NCI-H2107 treated with DMSO at 0.1 percent for 48 hours (cell line): ENCODE data around the gene GLI1.
A peak's percentile ranks its signal among the peaks of the same experiment; 100 is the strongest.
"Not testable (repeated sequence)": the region's sequence is repeated elsewhere in the genome, so short reads cannot be mapped to it uniquely, and the experiment has no call there.

Source experiments
- DNase-seq: peaks from one replicate; lab custom pipeline; 2025; ENCODE audit not compliant: unreplicated experiment; lab: John Stamatoyannopoulos, UW

GLI1 gene

DNA sequence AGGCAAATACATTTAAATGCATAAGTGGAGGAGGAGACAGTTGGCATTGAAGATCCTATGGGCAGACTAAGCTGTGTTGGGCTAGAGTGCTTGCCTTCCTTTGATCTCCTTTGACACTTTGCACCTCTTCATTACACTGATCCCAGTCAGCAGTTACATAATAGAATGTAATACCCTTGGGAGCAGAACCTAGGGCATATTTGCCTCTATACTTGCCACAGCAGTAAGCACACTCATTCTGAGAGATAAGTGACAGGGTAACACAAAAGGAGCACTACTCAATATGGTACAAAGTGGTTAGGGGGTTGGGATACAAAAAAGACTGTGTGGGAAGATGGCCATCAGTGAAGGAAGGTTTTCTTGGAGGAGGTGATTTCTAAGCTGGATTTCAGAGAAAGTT lies 37.2 kb downstream of the GLI1 start:
- DNase-seq, result peak; percentile 85

DNA sequence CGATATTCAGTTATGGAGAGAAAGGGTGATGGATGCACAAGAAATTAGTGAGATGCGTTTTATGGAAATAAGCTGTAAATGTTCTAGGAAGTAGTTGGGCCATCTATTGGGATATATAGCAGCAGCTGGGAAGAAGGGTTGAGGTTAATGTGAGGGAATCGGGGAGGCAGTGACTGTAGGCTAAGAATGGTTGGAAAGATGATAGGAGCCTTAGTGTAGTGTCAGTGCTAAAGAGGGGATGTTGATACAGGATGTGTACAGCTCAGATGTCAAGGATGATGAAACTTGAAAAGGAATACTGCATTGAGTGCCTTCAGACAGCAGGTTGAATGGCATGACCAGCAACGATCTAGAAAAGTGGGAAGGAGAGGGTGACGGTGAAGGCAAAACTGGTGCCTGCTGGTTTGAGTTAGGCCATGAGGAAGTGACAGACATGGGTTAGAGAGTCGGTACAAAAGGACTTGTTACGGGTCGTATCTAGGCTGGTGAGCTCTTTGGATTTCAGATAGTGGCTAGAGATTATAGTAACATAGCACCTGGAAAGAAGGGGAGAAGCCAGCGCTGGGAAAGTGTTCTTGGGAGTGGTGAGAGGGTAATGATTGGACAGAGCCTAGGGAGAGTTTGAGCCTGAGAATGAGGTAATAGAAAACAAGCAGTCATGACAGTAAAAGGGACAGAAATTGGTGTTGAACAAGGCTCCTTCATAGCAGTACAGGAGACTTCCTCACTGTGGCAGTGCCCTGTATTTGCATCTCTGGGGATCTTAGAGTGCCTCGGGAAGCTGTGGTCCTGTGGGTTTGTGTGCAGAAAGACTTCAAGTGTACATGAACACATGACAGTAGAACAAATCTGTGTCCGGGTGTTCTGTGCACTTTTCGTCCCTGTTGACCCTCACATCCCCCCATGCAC lies 37.9 kb downstream of the GLI1 start:
- peak; percentile 53 for DNase-seq

DNA sequence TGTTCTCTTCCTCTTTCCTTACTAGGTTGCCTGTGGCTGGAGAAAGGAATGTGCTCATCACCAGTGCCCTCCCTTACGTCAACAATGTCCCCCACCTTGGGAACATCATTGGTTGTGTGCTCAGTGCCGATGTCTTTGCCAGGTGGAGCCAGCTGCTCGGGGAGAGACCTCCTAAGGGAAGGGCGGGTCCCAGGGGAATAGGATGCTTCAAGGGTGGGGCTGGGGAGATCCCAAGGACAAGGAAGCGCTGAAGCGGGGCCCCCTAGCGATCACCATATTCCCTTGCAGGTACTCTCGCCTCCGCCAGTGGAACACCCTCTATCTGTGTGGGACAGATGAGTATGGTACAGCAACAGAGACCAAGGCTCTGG lies 38.5 kb downstream of the GLI1 start:
- DNase-seq, result no peak

DNA sequence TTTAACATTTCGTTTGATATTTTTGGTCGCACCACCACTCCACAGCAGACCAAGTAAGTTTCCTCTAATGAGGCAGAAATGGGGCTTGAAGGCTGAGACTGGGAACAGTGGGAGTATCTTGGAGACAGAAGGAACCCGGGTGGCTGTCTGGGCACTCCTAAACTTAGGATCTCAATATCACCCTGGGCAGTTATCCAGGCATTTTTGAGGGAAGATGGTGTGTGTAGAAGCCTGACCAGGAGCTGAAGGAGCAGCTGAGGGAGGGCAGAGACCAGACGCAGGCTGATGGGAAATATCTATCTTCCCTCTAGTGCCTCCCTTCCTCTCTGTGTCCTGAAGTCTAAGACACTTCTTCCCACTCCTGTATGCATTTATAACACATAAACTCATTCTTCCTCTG lies 39.0 kb downstream of the GLI1 start:
- DNase-seq, result no peak

DNA sequence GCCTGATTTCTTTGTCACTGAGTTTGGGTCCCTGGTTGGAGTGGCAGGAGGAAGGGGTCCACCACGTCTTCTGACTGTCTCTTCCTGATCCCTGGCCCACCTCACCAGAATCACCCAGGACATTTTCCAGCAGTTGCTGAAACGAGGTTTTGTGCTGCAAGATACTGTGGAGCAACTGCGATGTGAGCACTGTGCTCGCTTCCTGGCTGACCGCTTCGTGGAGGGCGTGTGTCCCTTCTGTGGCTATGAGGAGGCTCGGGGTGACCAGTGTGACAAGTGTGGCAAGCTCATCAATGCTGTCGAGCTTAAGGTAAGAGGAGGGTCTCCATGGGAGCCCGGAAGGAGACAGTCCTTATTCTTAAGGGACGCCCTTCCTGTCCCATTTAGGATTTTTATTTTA lies 40.6 kb downstream of the GLI1 start:
- no peak for DNase-seq

DNA sequence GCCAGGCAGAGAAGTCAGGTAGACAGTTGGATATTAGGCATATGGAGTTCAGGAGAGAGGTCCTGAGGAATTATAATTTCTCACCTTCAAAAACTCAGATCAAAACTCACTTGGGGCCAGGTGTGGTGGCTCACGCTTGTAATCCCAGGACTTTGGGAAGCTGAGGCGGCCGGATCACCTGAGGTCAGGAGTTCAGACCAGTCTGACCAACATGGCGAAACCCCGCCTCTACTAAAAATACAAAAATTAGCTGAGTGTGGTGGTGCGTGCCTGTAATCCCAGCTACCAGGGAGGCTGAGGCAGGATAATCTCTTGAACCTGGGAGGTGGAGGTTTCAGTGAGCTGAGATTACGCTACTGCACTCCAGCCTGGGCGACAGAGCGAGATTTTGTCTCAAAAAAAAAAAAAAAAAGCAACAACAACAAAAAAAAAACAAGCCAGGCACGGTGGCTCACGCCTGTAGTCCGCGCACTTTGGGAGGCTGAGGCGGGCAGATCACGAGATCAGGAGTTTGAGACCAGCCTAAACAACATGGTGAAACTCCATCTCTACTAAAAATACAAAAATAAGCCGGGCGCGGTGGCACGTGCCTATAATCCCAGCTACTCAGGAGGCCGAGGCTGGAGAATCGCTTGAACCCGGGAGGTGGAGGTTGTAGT lies 42.9 kb downstream of the GLI1 start:
- DNase-seq, result not testable (repeated sequence)

DNA sequence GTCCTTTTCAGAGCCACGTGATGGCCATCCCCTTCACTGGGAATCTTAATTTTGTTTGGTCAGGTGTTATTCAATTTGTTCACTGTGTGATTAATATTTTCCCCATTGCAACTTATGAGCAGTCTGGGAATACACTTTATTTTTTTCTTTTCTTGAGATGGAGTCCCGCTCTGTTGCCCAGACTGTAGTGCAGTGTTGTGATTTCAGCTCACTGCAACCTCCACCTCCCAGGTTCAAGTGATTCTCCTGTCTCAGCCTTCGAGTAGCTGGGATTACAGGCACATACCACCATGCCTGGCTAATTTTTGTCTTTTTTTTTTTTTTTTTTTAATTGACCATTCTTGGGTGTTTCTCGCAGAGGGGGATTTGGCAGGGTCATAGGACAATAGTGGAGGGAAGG lies 47.0 kb downstream of the GLI1 start:
- not testable (repeated sequence) for DNase-seq

DNA sequence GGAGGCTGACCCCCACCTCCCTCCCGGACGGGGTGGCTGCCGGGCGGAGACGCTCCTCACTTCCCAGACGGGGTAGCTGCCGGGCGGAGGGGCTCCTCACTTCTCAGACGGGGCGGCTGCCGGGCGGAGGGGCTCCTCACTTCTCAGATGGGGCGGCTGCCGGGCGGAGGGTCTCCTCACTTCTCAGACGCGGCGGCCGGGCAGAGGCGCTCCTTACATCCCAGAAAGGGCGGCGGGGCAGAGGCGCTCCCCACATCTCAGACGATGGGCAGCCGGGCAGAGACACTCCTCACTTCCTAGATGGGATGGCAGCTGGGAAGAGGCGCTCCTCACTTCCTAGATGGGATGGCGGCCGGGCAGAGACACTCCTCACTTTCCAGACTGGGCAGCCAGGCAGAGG lies 48.2 kb downstream of the GLI1 start:
- DNase-seq, result not testable (repeated sequence)

DNA sequence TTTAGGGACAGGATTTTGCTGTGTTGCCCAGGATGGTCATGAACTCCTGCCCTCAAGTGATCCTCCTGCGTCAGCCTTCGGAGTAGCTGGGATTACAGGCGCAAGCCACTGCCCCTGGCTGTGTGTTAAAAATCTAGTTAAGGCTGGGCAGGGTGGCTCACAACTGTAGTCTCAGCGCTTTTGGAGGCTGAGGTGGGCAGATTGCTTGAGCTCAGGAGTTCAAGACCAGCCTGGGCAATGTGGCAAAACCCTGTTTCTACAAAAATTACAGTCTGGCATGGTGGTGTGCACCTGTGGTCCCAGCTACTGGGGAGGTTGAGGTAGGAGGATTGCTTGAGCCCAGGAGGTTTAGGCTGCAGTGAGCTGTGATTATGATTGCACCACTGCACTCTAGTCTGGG lies 51.6 kb downstream of the GLI1 start:
- no peak for DNase-seq

DNA sequence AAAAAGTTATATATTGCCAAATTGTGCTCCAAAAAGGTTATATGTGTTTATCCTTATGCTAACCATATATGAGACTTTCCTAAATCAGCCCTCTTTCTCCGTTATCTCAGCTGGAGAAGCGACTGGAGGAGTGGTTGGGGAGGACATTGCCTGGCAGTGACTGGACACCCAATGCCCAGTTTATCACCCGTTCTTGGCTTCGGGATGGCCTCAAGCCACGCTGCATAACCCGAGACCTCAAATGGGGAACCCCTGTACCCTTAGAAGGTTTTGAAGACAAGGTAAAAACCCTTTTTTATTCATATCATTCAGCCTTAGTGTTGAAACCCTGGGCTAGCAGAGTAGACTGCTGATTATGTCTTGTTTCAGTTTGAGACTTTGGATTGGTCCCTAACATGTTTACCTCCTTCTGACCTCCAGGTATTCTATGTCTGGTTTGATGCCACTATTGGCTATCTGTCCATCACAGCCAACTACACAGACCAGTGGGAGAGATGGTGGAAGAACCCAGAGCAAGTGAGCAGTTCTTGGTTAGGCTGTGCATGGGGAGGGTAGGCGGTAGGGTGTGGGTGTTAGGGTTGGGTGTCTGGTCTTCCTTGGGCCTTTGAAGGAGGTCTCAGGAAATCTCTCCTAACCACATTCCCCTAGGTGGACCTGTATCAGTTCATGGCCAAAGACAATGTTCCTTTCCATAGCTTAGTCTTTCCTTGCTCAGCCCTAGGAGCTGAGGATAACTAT lies 52.2 kb downstream of the GLI1 start:
- DNase-seq, result no peak

DNA sequence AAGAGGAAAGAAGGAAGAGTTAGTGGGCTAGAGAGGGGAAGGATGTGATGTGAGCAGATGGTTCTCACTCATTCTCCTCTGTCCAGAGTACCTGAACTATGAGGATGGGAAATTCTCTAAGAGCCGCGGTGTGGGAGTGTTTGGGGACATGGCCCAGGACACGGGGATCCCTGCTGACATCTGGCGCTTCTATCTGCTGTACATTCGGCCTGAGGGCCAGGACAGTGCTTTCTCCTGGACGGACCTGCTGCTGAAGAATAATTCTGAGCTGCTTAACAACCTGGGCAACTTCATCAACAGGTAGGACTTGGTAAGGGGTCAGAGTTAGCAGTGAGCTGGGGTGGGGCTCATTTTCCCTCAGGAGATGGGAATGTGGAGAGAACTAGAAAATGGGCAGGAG lies 53.1 kb downstream of the GLI1 start:
- no peak for DNase-seq

DNA sequence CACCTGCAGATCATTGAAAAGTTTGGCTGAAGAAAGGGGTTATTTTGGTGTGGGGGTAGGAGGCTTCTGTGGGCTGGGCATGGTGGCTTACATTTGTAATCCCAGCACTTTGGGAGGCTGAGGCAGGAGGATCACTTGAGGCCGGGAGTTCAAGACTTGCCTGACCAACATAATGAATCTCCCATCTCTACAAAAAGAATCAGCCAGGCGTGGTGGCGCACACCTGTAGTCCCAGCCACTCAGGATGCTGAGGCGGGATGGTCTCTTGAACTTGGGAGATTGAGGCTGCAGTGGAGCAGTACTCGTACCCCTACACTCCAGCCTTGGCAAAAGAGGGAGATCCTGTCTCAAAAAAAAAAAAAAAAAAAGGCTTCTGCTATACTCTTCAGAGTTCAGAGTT lies 53.7 kb downstream of the GLI1 start:
- no peak for DNase-seq

DNA sequence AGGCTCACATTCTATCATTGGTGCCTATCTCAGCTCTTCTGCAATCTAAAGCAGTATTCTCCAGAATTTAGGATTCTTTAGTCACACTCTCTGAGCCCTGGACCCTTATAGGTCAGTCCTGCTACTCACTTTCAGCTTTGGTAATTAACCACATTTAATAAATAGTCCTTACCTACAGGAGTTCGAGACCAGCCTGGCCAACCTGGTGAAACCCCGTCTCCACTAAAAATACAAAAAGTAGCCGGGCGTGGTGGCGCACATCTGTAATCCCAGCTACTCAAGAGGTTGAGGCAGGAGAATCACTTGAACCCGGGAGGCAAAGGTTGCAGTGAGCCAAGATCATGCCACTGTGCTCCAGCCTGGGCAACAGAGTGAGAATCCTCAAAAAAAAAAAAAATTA lies 54.1 kb downstream of the GLI1 start:
- DNase-seq, result not testable (repeated sequence)

DNA sequence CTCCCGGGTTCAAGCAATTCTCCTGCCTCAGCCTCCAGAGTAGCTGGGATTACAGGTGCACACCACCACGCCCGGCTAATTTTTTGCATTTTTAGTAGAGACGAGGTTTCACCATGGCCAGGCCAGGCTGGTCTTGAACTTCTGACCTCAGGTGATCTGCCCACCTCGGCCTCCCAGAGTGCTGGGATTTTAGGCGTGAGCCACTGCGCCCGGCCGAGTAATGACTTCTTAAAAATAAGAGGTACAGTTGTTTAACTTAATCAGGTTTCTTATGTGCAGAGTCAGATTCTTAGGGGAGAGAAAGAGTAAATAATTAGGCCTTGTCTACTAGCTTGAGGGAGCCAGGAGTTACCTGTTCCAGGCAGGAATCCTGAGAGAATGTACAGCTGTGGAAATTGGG lies 54.7 kb downstream of the GLI1 start:
- not testable (repeated sequence) for DNase-seq

DNA sequence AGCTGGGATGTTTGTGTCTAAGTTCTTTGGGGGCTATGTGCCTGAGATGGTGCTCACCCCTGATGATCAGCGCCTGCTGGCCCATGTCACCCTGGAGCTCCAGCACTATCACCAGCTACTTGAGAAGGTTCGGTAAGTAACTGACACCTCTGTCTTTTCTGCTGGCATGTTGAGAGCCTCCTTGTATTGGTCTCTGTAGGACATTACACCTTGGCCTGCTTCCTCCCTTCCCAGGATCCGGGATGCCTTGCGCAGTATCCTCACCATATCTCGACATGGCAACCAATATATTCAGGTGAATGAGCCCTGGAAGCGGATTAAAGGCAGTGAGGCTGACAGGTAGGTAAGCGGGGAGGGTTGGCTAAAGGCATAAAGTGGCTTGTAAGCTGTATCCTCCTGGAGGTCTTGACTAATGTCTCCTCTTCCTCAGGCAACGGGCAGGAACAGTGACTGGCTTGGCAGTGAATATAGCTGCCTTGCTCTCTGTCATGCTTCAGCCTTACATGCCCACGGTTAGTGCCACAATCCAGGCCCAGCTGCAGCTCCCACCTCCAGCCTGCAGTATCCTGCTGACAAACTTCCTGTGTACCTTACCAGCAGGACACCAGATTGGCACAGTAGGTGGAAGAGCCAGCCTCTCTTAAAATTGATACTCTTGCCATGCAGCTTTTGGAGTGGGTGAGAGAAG lies 55.3 kb downstream of the GLI1 start:
- peak; percentile 55 for DNase-seq

DNA sequence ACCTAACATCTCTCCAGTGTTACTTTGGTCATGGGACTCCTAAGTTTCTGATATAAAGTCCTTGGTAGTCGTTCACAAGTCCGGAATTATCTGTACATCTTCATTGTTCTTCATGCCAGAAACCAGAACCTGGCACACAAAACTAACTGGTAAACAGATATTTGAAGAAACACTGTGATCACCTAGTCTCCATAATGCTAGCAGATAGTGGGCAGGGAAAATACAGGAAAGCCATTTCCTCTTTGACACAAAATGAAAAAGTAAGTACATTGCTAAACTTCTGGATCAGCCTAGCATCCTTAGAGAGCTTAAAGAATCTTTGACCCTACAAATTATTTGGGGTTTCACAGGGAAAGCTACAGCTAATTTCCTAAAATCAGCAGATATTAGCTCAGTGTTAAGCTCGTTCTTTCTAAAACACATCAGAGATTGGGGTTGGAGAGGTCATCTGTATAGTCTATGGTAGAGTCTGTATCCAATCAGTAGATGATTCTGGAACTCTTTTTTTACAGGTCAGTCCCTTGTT lies 55.9 kb downstream of the GLI1 start:
- no peak for DNase-seq

DNA sequence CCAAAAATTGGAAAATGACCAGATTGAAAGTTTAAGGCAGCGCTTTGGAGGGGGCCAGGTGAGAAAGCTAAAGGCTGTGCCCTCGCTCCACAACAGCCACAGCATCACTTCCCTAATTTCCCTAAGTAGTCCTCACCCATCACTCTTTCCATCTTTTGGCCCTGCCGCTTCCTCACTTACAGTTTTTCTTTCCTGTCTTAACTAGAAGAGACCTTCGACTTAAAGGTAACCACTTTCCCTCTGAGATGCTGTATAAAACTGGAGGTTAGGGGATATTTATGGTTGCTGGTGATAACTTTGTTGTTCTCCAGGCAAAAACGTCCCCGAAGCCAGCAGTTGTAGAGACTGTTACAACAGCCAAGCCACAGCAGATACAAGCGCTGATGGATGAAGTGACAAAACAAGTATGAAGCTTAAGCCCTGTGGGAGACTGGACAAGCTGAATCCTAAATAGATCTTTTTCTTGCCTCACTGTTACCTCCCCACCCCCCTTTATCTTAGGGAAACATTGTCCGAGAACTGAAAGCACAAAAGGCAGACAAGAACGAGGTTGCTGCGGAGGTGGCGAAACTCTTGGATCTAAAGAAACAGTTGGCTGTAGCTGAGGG lies 56.5 kb downstream of the GLI1 start:
- no peak for DNase-seq

DNA sequence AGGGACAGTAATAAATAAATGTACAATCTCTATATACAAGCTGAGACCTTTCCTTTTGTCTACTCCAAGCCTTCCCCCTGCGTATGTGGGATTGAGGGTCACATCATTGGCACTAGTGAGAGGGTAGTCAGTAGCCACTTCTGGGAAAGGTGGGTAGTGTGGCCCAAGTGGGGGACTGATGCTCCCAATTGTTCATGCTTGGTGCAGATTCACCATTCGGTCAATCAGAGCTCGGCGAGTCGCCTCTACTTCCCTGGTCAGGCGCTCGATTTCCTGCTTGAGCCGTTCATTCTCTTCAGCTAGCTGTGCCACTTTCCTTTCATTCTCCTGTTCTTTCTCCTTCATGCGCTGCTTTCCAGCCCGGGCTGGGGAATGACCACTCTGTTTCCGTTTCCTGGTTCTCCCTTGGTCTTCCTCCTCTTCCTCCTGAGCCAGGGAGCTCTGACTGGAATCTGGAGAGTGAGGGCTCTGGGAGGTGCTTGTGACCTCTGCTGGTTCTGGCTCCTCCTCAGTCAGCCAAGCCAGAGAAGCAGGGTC lies 57.1 kb downstream of the GLI1 start:
- no peak for DNase-seq

DNA sequence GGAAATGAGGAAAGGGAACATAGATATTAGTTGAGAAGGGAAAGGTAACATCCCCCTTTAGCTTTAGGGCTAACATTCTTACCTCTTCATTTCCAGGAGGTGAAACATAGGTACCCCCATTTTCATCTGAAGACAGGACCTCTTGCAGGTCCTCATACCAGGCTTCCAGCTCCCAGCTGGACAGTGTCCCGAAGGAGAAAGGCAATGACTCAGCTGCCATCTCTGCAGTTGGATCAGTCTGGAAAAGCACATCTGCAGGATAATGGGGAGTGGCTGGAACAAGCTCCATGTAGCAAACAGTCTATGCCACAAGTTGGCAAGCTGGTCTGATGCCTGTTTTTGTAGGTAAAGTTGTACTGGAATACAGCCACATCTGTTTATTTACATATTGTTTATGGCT lies 57.6 kb downstream of the GLI1 start:
- DNase-seq, result no peak

DNA sequence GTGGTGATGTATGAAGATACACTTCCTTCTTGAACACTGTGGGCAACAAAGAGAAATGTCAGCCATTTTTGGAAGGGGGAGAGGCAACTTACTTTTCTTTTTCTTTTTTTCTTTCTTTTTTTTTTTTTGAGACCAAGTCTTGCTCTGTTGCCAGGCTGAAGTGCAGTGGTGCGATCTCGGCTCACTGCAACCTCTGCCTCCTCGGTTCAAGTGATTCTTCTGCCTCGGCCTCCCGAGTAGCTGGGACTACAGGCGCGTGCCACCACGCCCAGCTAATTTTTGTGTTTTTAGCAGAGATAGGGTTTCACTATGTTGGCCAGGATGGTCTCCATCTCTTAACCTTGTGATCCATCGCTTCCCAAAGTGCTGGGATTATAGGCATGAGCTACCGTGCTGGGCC lies 58.1 kb downstream of the GLI1 start:
- not testable (repeated sequence) for DNase-seq
